ENCODE results near the gene FMN2.

DNA sequence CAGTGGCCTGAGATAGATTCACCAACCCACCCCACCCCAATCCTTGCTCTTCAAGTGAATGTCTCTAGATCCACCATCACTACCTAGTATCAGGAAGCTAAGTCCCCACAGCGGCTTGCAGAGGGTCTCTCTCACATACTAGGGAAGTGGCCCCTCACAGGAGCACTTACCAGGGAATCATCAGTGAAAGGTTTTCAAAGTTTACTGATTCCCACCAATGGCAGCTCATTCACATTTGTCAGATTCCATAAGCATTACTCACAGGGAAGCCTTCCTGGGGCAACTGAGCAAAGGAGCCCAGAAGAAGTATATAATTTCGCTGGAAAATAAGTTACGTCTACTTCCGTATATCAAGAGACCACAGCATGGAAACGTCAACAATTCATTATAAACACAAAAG, 399.5 kb downstream of the FMN2 start:
- TF ChIP-seq, protein P1, sequence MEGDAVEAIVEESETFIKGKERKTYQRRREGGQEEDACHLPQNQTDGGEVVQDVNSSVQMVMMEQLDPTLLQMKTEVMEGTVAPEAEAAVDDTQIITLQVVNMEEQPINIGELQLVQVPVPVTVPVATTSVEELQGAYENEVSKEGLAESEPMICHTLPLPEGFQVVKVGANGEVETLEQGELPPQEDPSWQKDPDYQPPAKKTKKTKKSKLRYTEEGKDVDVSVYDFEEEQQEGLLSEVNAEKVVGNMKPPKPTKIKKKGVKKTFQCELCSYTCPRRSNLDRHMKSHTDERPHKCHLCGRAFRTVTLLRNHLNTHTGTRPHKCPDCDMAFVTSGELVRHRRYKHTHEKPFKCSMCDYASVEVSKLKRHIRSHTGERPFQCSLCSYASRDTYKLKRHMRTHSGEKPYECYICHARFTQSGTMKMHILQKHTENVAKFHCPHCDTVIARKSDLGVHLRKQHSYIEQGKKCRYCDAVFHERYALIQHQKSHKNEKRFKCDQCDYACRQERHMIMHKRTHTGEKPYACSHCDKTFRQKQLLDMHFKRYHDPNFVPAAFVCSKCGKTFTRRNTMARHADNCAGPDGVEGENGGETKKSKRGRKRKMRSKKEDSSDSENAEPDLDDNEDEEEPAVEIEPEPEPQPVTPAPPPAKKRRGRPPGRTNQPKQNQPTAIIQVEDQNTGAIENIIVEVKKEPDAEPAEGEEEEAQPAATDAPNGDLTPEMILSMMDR (IDR thresholded peaks at IDR 0.05) = no peak
- TF ChIP-seq POLR2A (IDR thresholded peaks at IDR 0.05) = no peak

All from Peyer's patch (tissue), 4 donors.